Hepatocyte (in vitro differentiated cells): ENCODE measurements around the gene RNF217. TPM values are rescaled to one million over a fixed set of nuclear protein-coding genes. Genes with fewer than 3 reads are reported as not detected.

Source experiments
- DNase-seq: peaks from one replicate; pipeline ENCODE4 v3.0.0-alpha.2; 2016; ENCODE audit warnings: low spot score
- H2AFZ ChIP-seq: fragments of 200-600 bp; sonication (generic); 2 replicates; pipeline ENCODE4 v1.6.0; 2016; ENCODE audit warnings: antibody characterized with exemption, mild to moderate bottlenecking
- H3K27ac ChIP-seq: fragments of 200-600 bp; sonication (generic); 2 replicates; pipeline ENCODE4 v1.5.1; 2016; ENCODE audit warnings: mild to moderate bottlenecking
- H3K27me3 ChIP-seq: fragments of 200-600 bp; sonication (generic); 2 replicates; pipeline ENCODE4 v1.6.1; 2016
- H3K36me3 ChIP-seq: fragments of 200-600 bp; sonication (generic); replicated peaks from 2 replicates; pipeline ENCODE4 v1.5.1; 2016; ENCODE audit warnings: low read depth; ENCODE audit not compliant: insufficient read depth
- H3K4me1 ChIP-seq: fragments of 200-600 bp; sonication (generic); 2 replicates; pipeline ENCODE4 v1.5.1; 2016; ENCODE audit warnings: mild to moderate bottlenecking, moderate library complexity; ENCODE audit not compliant: insufficient read depth
- H3K4me2 ChIP-seq: fragments of 200-600 bp; sonication (generic); 2 replicates; pipeline ENCODE4 v1.6.0; 2016
- H3K4me3 ChIP-seq: fragments of 200-600 bp; sonication (generic); 2 replicates; pipeline ENCODE4 v1.5.1; 2016; ENCODE audit warnings: mild to moderate bottlenecking
- H3K79me2 ChIP-seq: fragments of 200-600 bp; sonication (generic); 2 replicates; pipeline ENCODE4 v1.6.0; 2017; ENCODE audit warnings: mild to moderate bottlenecking
- H3K9me2 ChIP-seq: fragments of 200-600 bp; sonication (generic); replicated peaks from 2 replicates; pipeline ENCODE4 v1.6.0; 2017; ENCODE audit warnings: mild to moderate bottlenecking; ENCODE audit not compliant: insufficient read depth
- H3K9me3 ChIP-seq: fragments of 200-600 bp; sonication (generic); 2 replicates; pipeline ENCODE4 v1.5.1; 2016; ENCODE audit warnings: low read depth, mild to moderate bottlenecking
- H4K20me1 ChIP-seq: fragments of 200-600 bp; sonication (generic); 2 replicates; pipeline ENCODE4 v1.6.0; 2016; ENCODE audit warnings: mild to moderate bottlenecking; ENCODE audit not compliant: insufficient read depth, poor library complexity, severe bottlenecking
- CTCF ChIP-seq: fragments of 200-600 bp; sonication (generic); IDR thresholded peaks from 2 replicates; pipeline ENCODE4 v1.5.1; 2016; ENCODE audit warnings: antibody characterized with exemption, mild to moderate bottlenecking; ENCODE audit not compliant: poor library complexity
- EZH2 ChIP-seq: fragments of 200-600 bp; sonication (generic); IDR thresholded peaks from 2 replicates; pipeline ENCODE4 v1.6.1; 2016; ENCODE audit warnings: antibody characterized with exemption, mild to moderate bottlenecking, borderline replicate concordance
- EZH2phosphoT487 ChIP-seq: fragments of 200-600 bp; sonication (generic); IDR thresholded peaks from one replicate; pipeline ENCODE4 v1.6.1; 2018; ENCODE audit warnings: antibody characterized with exemption, mild to moderate bottlenecking, low read depth, moderate library complexity; ENCODE audit not compliant: unreplicated experiment, severe bottlenecking
- WGBS: methylation state at CpG from one replicate; pipeline ENCODE4 v1.1.6; 2016; ENCODE audit warnings: low lambda C conversion rate; ENCODE audit errors: missing lambda C conversion rate; 5-methylcytosine and 5-hydroxymethylcytosine counted together
- polyA plus RNA-seq: library from polyadenylated mRNA; unstranded; fragments of >200 nt; fragmentation: Nextera tagmentation; extraction: Ambion mirVana; gene quantifications from 2 replicates; pipeline ENCODE4 v1.2.1, GENCODE V29; 2016
- total RNA-seq: library from RNA; depleted of rRNA; stranded (reverse); fragments of >200 nt; gene quantifications from 2 replicates; pipeline ENCODE4 v1.2.3, GENCODE V29; 2014

The RNF217 gene
- total and polyA plus RNA-seq, 2 experiments from 2014 or later = 8.8 to 18.4 TPM

GRCh38 chr6:125132058-125132457, 169.8 kb downstream of the RNF217 start:
- Histone ChIP-seq H4K20me1 (no peaks in the 10 kb centered on the region), H2AFZ (no peak overlapping the region), H3K4me3 (no peak overlapping the region), H3K36me3 (no peaks in the 10 kb centered on the region), H3K27me3 (no peaks in the 10 kb centered on the region), H3K9me2 (no peaks in the 10 kb centered on the region), H3K4me1 (no peaks in the 10 kb centered on the region), H3K4me2 (no peak overlapping the region), H3K27ac (no peak overlapping the region), H3K79me2 (no peaks in the 10 kb centered on the region), H3K9me3 (no peaks in the 10 kb centered on the region)
- DNase-seq = no peak
- 72% methylated on average over 1 of the region's 1 CpG for WGBS
- TF ChIP-seq EZH2phosphoT487 = no peak
- TF ChIP-seq EZH2 = no peak
- TF ChIP-seq CTCF = no peak

DNA sequence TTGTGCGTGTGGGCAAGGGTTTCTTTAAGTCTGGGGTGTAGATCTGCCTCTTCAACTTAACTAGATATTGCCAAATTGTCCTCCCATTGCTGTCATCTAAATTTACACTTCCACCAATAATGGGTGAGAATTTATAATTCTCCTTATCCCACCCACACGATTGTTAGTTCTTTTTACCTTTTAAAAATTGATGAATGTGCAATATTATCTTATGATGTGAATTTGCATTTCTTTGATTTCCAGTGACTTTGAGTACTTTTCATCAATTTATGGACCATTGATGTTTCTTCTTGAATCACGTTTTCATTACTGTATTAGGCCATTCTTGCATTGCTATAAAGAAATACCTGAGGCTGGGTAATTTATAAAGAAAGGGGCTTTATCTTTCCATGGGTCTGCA, 174.1 kb downstream of the RNF217 start:
- Histone ChIP-seq H3K4me1 (no peaks in the 10 kb centered on the region), H3K27me3 (no peaks in the 10 kb centered on the region), H4K20me1 (no peaks in the 10 kb centered on the region), H3K27ac (no peak overlapping the region), H3K9me2 (no peaks in the 10 kb centered on the region), H3K79me2 (no peaks in the 10 kb centered on the region), H2AFZ (no peak overlapping the region), H3K4me3 (no peak overlapping the region), H3K36me3 (no peaks in the 10 kb centered on the region), H3K9me3 (no peaks in the 10 kb centered on the region), H3K4me2 (no peak overlapping the region)
- no peak for DNase-seq
- TF ChIP-seq EZH2phosphoT487 = no peak
- no peak for TF ChIP-seq CTCF
- no peak for TF ChIP-seq EZH2
- 78% methylated on average over 3 of the region's 3 CpGs for WGBS

GRCh38 chr6:125138083-125138482, 175.8 kb downstream of the RNF217 start:
- Histone ChIP-seq H3K36me3 (no peaks in the 10 kb centered on the region), H3K4me2 (no peak overlapping the region), H3K9me3 (no peaks in the 10 kb centered on the region), H3K4me3 (no peak overlapping the region), H3K27ac (no peak overlapping the region), H3K4me1 (no peaks in the 10 kb centered on the region), H3K9me2 (no peaks in the 10 kb centered on the region), H3K79me2 (no peaks in the 10 kb centered on the region), H4K20me1 (no peaks in the 10 kb centered on the region), H3K27me3 (no peaks in the 10 kb centered on the region), H2AFZ (no peak overlapping the region)
- TF ChIP-seq EZH2 (no peak), CTCF (no peak), EZH2phosphoT487 (no peak)
- no peak for DNase-seq
- 95% methylated on average over 2 of the region's 2 CpGs for WGBS

DNA sequence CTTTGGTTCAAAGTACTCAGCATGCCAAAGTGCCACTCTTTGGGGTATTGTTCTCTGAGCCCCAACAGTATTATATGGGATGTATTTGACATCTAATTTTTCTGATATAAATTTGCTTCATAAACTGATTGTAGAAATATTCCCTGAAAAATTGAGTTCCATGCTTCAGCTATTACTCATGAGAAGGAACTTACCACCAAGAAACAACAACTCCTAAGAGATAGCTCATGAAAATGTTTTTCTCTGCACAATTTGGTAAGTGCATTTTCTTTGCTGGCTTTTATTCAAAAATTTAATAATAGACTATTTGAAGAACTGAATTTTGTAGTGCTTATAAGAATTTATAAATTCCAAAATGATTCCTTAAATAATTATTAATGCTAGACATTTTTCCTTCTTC, 178.6 kb downstream of the RNF217 start:
- Histone ChIP-seq H3K27me3 (no peaks in the 10 kb centered on the region), H3K79me2 (no peaks in the 10 kb centered on the region), H3K36me3 (no peaks in the 10 kb centered on the region), H3K9me3 (no peaks in the 10 kb centered on the region), H3K27ac (no peak overlapping the region), H3K4me3 (no peak overlapping the region), H4K20me1 (no peaks in the 10 kb centered on the region), H2AFZ (no peak overlapping the region), H3K4me1 (no peaks in the 10 kb centered on the region), H3K9me2 (no peaks in the 10 kb centered on the region), H3K4me2 (no peak overlapping the region)
- TF ChIP-seq EZH2phosphoT487 = no peak
- TF ChIP-seq EZH2 = no peak
- no peak for TF ChIP-seq CTCF
- DNase-seq = no peak
